GM23338 (cell line): Measurements from ENCODE around the gene KAZN. TPM values are rescaled to one million over a fixed set of nuclear protein-coding genes. Genes with fewer than 3 reads are reported as not detected.

Source experiments
- ETS1 ChIP-seq: IDR thresholded peaks from 2 replicates; pipeline ENCODE4 v1.6.1; 2016; ENCODE audit warnings: antibody characterized with exemption
- EZH2 ChIP-seq: fragments of 200-600 bp; sonication (generic); IDR thresholded peaks from one replicate; pipeline ENCODE4 v1.8.0; 2017; ENCODE audit warnings: antibody characterized with exemption, mild to moderate bottlenecking, low read depth; ENCODE audit not compliant: unreplicated experiment
- NANOG ChIP-seq: IDR thresholded peaks from 2 replicates; pipeline ENCODE4 v1.6.1; 2016; ENCODE audit warnings: antibody characterized with exemption, borderline replicate concordance
- STAT1 ChIP-seq: IDR thresholded peaks from one replicate; pipeline ENCODE4 v1.6.1; 2016; ENCODE audit warnings: antibody characterized with exemption; ENCODE audit not compliant: unreplicated experiment
- ZNF114 ChIP-seq: fragments of 250-450 bp; sonication (Bioruptor Pico); IDR thresholded peaks from 2 replicates; pipeline ENCODE4 v1.5.0; 2020; ENCODE audit warnings: mild to moderate bottlenecking, moderate library complexity
- polyA plus RNA-seq: library from polyadenylated mRNA; unstranded; fragments of >200 nt; fragmentation: Nextera tagmentation; extraction: Ambion mirVana; gene quantifications from 2 replicates; pipeline ENCODE4 v1.2.1, GENCODE V29; 2016
- total RNA-seq: library from RNA; depleted of rRNA; stranded (reverse); fragments of >200 nt; shearing (Covaris generic); gene quantifications from 2 replicates; pipeline ENCODE4 v1.2.3, GENCODE V29; 2014
- TF ChIP-seq, protein P1 (sequence below): fragments of 250-450 bp; sonication (Bioruptor Pico); IDR thresholded peaks from 2 replicates; pipeline ENCODE4 v1.5.0; 2020; ENCODE audit warnings: mild to moderate bottlenecking, moderate library complexity

KAZN gene
- total and polyA plus RNA-seq, 2 experiments from 2014 or later: 9.9 to 15.0 TPM

DNA sequence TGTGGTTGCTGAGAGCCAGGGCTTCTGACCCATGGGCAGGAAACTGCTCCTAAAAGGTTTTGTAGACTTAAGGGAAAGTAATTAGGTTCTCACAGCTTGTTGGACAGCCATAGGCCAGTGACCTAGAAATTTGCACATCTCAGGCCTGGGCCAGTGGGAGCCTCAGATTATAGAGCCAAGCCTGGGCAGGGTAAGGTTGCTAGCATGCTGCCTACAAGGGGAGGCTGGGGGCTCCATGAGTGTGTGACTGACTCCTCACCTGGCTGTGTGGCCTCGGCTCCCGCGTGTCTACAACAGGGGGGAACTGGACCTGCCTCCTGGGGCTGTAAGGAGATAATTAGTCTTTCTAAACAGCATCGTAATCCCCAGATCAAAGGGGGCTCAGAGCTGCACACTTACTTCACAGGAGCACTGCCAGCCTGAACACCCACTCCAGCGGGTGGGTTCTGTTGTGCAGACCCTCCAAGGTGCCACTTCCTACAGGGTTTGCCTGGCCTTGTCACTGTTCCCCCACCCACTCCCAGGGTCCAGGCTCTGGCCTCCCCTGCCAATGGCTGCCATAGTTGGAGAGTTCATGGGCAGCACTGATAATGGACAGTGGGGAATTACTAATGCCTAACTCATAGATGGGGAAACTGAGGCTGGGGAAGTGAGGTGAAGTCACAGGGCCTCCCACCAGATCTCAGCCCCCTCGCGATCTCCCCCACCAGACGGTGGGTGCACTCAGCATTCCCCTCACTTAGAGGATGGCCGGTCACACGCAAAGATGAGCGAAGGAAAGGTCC, 324.6 kb downstream of the KAZN start (continued):
- TF ChIP-seq, protein P1, sequence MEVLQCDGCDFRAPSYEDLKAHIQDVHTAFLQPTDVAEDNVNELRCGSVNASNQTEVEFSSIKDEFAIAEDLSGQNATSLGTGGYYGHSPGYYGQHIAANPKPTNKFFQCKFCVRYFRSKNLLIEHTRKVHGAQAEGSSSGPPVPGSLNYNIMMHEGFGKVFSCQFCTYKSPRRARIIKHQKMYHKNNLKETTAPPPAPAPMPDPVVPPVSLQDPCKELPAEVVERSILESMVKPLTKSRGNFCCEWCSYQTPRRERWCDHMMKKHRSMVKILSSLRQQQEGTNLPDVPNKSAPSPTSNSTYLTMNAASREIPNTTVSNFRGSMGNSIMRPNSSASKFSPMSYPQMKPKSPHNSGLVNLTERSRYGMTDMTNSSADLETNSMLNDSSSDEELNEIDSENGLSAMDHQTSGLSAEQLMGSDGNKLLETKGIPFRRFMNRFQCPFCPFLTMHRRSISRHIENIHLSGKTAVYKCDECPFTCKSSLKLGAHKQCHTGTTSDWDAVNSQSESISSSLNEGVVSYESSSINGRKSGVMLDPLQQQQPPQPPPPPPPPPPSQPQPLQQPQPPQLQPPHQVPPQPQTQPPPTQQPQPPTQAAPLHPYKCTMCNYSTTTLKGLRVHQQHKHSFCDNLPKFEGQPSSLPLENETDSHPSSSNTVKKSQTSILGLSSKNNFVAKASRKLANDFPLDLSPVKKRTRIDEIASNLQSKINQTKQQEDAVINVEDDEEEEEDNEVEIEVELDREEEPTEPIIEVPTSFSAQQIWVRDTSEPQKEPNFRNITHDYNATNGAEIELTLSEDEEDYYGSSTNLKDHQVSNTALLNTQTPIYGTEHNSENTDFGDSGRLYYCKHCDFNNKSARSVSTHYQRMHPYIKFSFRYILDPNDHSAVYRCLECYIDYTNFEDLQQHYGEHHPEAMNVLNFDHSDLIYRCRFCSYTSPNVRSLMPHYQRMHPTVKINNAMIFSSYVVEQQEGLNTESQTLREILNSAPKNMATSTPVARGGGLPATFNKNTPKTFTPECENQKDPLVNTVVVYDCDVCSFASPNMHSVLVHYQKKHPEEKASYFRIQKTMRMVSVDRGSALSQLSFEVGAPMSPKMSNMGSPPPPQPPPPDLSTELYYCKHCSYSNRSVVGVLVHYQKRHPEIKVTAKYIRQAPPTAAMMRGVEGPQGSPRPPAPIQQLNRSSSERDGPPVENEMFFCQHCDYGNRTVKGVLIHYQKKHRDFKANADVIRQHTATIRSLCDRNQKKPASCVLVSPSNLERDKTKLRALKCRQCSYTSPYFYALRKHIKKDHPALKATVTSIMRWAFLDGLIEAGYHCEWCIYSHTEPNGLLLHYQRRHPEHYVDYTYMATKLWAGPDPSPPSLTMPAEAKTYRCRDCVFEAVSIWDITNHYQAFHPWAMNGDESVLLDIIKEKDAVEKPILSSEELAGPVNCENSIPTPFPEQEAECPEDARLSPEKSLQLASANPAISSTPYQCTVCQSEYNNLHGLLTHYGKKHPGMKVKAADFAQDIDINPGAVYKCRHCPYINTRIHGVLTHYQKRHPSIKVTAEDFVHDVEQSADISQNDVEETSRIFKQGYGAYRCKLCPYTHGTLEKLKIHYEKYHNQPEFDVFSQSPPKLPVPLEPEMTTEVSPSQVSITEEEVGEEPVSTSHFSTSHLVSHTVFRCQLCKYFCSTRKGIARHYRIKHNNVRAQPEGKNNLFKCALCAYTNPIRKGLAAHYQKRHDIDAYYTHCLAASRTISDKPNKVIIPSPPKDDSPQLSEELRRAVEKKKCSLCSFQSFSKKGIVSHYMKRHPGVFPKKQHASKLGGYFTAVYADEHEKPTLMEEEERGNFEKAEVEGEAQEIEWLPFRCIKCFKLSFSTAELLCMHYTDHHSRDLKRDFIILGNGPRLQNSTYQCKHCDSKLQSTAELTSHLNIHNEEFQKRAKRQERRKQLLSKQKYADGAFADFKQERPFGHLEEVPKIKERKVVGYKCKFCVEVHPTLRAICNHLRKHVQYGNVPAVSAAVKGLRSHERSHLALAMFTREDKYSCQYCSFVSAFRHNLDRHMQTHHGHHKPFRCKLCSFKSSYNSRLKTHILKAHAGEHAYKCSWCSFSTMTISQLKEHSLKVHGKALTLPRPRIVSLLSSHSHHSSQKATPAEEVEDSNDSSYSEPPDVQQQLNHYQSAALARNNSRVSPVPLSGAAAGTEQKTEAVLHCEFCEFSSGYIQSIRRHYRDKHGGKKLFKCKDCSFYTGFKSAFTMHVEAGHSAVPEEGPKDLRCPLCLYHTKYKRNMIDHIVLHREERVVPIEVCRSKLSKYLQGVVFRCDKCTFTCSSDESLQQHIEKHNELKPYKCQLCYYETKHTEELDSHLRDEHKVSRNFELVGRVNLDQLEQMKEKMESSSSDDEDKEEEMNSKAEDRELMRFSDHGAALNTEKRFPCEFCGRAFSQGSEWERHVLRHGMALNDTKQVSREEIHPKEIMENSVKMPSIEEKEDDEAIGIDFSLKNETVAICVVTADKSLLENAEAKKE (CRISPR knock-in tag): no peak
- TF ChIP-seq ETS1 (no peak), STAT1 (no peak), ZNF114 (CRISPR knock-in tag) (no peak), EZH2 (no peak), NANOG (no peak)
